Heart left ventricle (tissue), 13 donors: ENCODE results near the gene METTL2B.
A peak's percentile ranks its signal among the peaks of the same experiment; 100 is the strongest.

ENCODE experiments used
- CTCF ChIP-seq, 12 donors: fragments of 200-600 bp; sonication (generic) in 4 of 12; IDR thresholded peaks; one replicate each; pipeline versions ENCODE4 v1.5.0 to v1.8.0; 2018 to 2022; ENCODE audit warnings: antibody characterized with exemption in 12 of 12, mild to moderate bottlenecking in 5 of 12
- POLR2A ChIP-seq, 2 donors: fragments of 450-650 bp; IDR thresholded peaks; one replicate each; pipeline ENCODE4 v1.6.1; 2017; ENCODE audit warnings: antibody characterized with exemption in 2 of 2, mild to moderate bottlenecking in 2 of 2, moderate library complexity in 2 of 2
- donor health status: ischemic (EF 13 %, LVEDD 7.1; RV severe dilation, severe dysfunction).
- donor health status: DM: no; HTN: yes; CAD: no.
- donor health status: DM: no; HTN: no; CAD: no.
- donor health status: ischemic (EF 25% LVEDD 6.9; RV normal size, moderate dysfunction).
- donor health status: ischemic (EF 25% LVEDD 5.7; RV mildly dilated, moderate dysfunction).
- donor health status: ischemic (EF 35%, LVEDD 5.7; RV mildly dilated, moderate dysfunction).
- donor health status: nonischemic (EF 11% LVEDD 7.7; RV severe dilation, severe dysfunction).
- donor health status: DM: yes; HTN: yes; CAD: no.
- donor health status: PGD.
- donor health status: ischemic (EF 29% LVEDD 5.4; RV normal size, mild dysfunction).
- donor health status: nonischemic (EF 23%, LVEDD 6.1; RV moderate dilation, normal function).

GRCh38 chr7:128454808-128455542 is 21.6 kb upstream of the METTL2B start:
- TF ChIP-seq CTCF (IDR thresholded peaks at IDR 0.05), result peak in 1 of 12 donors; percentile 8
- no peak for TF ChIP-seq POLR2A (IDR thresholded peaks at IDR 0.05)
